Smooth muscle cell (in vitro differentiated cells): ENCODE measurements around the gene TNS1. TPM values are rescaled to one million over a fixed set of nuclear protein-coding genes. Genes with fewer than 3 reads are reported as not detected.

Source experiments
- DNase-seq: peaks from one replicate; lab custom pipeline; 2025; ENCODE audit not compliant: unreplicated experiment; lab: John Stamatoyannopoulos, UW
- H2AFZ ChIP-seq: fragments of 200-600 bp; sonication (generic); 2 replicates; pipeline ENCODE4 v1.6.0; 2016; ENCODE audit warnings: antibody characterized with exemption, low read depth, mild to moderate bottlenecking
- H3F3A ChIP-seq: fragments of 200-600 bp; sonication (generic); 2 replicates; pipeline ENCODE4 v1.6.0; 2017; ENCODE audit warnings: antibody characterized with exemption, low read depth
- H3K27ac ChIP-seq: fragments of 200-600 bp; sonication (generic); 2 replicates; pipeline ENCODE4 v1.5.1; 2016; ENCODE audit warnings: low read depth, mild to moderate bottlenecking
- H3K27me3 ChIP-seq: fragments of 200-600 bp; sonication (generic); 2 replicates; pipeline ENCODE4 v1.6.1; 2016; ENCODE audit warnings: low read depth, mild to moderate bottlenecking
- H3K36me3 ChIP-seq: fragments of 200-600 bp; sonication (generic); 2 replicates; pipeline ENCODE4 v1.5.1; 2016; ENCODE audit warnings: low read depth
- H3K4me1 ChIP-seq: fragments of 200-600 bp; sonication (generic); 2 replicates; pipeline ENCODE4 v1.5.1; 2016; ENCODE audit warnings: low read depth
- H3K4me2 ChIP-seq: fragments of 200-600 bp; sonication (generic); 2 replicates; pipeline ENCODE4 v1.6.0; 2016; ENCODE audit warnings: mild to moderate bottlenecking
- H3K4me3 ChIP-seq: fragments of 200-600 bp; sonication (generic); 2 replicates; pipeline ENCODE4 v1.5.1; 2016; ENCODE audit warnings: mild to moderate bottlenecking
- H3K79me2 ChIP-seq: fragments of 200-600 bp; sonication (generic); 2 replicates; pipeline ENCODE4 v1.6.0; 2016; ENCODE audit warnings: low read depth, mild to moderate bottlenecking
- H3K9ac ChIP-seq: fragments of 200-600 bp; sonication (generic); 2 replicates; pipeline ENCODE4 v1.6.0; 2016; ENCODE audit warnings: low read depth
- H3K9me3 ChIP-seq: fragments of 200-600 bp; sonication (generic); replicated peaks from 2 replicates; pipeline ENCODE4 v1.5.1; 2016; ENCODE audit warnings: low read depth
- H4K20me1 ChIP-seq: fragments of 200-600 bp; sonication (generic); 2 replicates; pipeline ENCODE4 v1.6.0; 2016; ENCODE audit warnings: low read depth
- CTCF ChIP-seq: fragments of 200-600 bp; sonication (generic); IDR thresholded peaks from 2 replicates; pipeline ENCODE4 v1.5.1; 2017; ENCODE audit warnings: borderline replicate concordance, mild to moderate bottlenecking, antibody characterized with exemption; ENCODE audit not compliant: insufficient read depth, poor library complexity, severe bottlenecking
- WGBS: methylation state at CpG from one replicate; pipeline ENCODE4 v1.1.7; 2016; ENCODE audit warnings: low lambda C conversion rate; 5-methylcytosine and 5-hydroxymethylcytosine counted together
- polyA plus RNA-seq: library from polyadenylated mRNA; unstranded; fragments of >200 nt; fragmentation: Nextera tagmentation; extraction: Ambion mirVana; gene quantifications from 2 replicates; pipeline ENCODE4 v1.2.1, GENCODE V29; 2016
- total RNA-seq: library from RNA; depleted of rRNA; stranded (reverse); fragments of >200 nt; gene quantifications from 2 replicates; pipeline ENCODE4 v1.2.3, GENCODE V29; 2014

TNS1 gene
- total and polyA plus RNA-seq, 2 experiments from 2014 or later, result 52.3 to 61.5 TPM

GRCh38 chr2:217820091-217820819, 182.5 kb downstream of the TNS1 start:
- DNase-seq, result no peak
- Histone ChIP-seq H3K27me3 (no peaks in the 10 kb centered on the region), H3K9ac (no peak overlapping the region), H3K9me3 (no peaks in the 10 kb centered on the region), H3K4me2 (no peak overlapping the region), H2AFZ (no peak overlapping the region), H3K27ac (no peak overlapping the region), H4K20me1 (peaks cover 100% of the 10 kb centered on the region), H3K4me1 (peaks cover 4% of the 10 kb centered on the region), H3K4me3 (no peak overlapping the region), H3K79me2 (no peaks in the 10 kb centered on the region), H3F3A (peaks cover 10% of the 10 kb centered on the region), H3K36me3 (no peaks in the 10 kb centered on the region)
- 88% methylated on average over 7 of the region's 7 CpGs for WGBS
- no peak for TF ChIP-seq CTCF

DNA sequence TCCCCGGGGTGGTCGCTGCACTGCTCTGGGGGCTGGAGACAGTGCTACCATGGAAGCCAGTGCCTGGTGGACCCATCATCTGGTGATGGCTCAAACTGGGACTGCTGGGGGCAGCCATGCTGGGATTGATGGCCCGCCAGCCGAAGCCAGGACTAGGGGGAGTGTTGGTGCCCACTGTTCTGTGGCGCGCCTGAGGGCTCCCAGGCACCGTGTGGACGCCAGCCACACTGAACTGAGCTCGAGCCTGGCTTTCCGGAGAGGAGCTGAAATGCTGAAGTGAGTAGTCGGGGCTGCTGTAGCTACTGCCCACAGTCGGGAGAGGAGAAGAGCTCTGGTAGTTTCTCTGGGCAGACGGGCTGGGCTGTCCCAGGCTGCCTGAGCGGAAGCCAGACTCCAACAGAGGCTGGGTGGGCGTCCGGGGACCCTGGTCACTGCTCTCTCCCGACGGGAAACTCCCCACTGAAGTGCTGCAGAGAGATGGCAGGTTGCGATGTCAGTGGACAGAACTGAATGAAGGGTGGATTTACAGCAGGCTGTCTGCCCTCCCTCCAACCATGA, 184.4 kb downstream of the TNS1 start:
- no peak overlapping the region for H3K27ac ChIP-seq
- no peaks in the 10 kb centered on the region for H3K9me3 ChIP-seq
- H2AFZ ChIP-seq, result no peak overlapping the region
- H3K27me3 ChIP-seq, result no peaks in the 10 kb centered on the region
- DNase-seq, result no peak
- no peaks in the 10 kb centered on the region for H3K36me3 ChIP-seq
- no peak overlapping the region for H3K9ac ChIP-seq
- H3F3A ChIP-seq, result peaks cover 10% of the 10 kb centered on the region
- TF ChIP-seq CTCF, result no peak
- no peak overlapping the region for H3K4me2 ChIP-seq
- H3K4me1 ChIP-seq, result peaks cover 4% of the 10 kb centered on the region
- peaks cover 100% of the 10 kb centered on the region for H4K20me1 ChIP-seq
- H3K79me2 ChIP-seq, result no peaks in the 10 kb centered on the region
- WGBS, result 90% methylated on average over 19 of the region's 19 CpGs
- H3K4me3 ChIP-seq, result no peak overlapping the region

- H3K4me1 ChIP-seq, result peaks cover 4% of the 10 kb centered on the region
- no peak overlapping the region for H3K9ac ChIP-seq
- H3K27me3 ChIP-seq, result no peaks in the 10 kb centered on the region
- DNase-seq, result no peak
- H3K4me3 ChIP-seq, result no peak overlapping the region
- no peak overlapping the region for H3K4me2 ChIP-seq
- no peaks in the 10 kb centered on the region for H3K9me3 ChIP-seq
- no peaks in the 10 kb centered on the region for H3K36me3 ChIP-seq
- WGBS, result 94% methylated on average over 26 of the region's 26 CpGs
- H3K27ac ChIP-seq, result peak overlapping the region; percentile 21
- H3F3A ChIP-seq, result peaks cover 10% of the 10 kb centered on the region
- no peak overlapping the region for H2AFZ ChIP-seq
- TF ChIP-seq CTCF, result no peak
- peaks cover 99% of the 10 kb centered on the region for H4K20me1 ChIP-seq
- no peaks in the 10 kb centered on the region for H3K79me2 ChIP-seq
These were observed 185.1 kb downstream of the TNS1 start for GRCh38 chr2:217817466-217818292.
